GM18907 (cell line): Measurements from ENCODE around the gene AZU1.
"Not testable (repeated sequence)": the region's sequence is repeated elsewhere in the genome, so short reads cannot be mapped to it uniquely, and the experiment has no call there.

Experiments
- ATAC-seq: cut with Tn5 transposase; IDR thresholded peaks from one replicate; pipeline ENCODE4 v1.9.1; 2021; ENCODE audit warnings: mild to moderate bottlenecking, moderate library complexity; ENCODE audit not compliant: unreplicated experiment

The AZU1 gene

GRCh38 chr19:807627-808422 lies 19.8 kb upstream of the AZU1 start:
- ATAC-seq = no peak

GRCh38 chr19:808423-808775 lies 19.2 kb upstream of the AZU1 start:
- no peak for ATAC-seq

GRCh38 chr19:810077-810855 lies 17.4 kb upstream of the AZU1 start:
- no peak for ATAC-seq

GRCh38 chr19:810883-811489 lies 16.7 kb upstream of the AZU1 start:
- ATAC-seq = no peak

GRCh38 chr19:811506-812048 lies 16.1 kb upstream of the AZU1 start:
- ATAC-seq = no peak

GRCh38 chr19:812049-812746 lies 15.4 kb upstream of the AZU1 start:
- ATAC-seq = no peak

- no peak for ATAC-seq
These were observed 14.9 kb upstream of the AZU1 start for GRCh38 chr19:812747-813218.

- no peak for ATAC-seq
These were observed 14.2 kb upstream of the AZU1 start for GRCh38 chr19:813219-814151.

GRCh38 chr19:814152-815078 lies 13.2 kb upstream of the AZU1 start:
- ATAC-seq = no peak

- no peak for ATAC-seq
These were observed 12.4 kb upstream of the AZU1 start for GRCh38 chr19:815079-815774.

- ATAC-seq = no peak
These were observed 11.7 kb upstream of the AZU1 start for GRCh38 chr19:815775-816499.

GRCh38 chr19:816500-816857 lies 11.2 kb upstream of the AZU1 start:
- ATAC-seq = no peak

GRCh38 chr19:820212-820611 lies 7.4 kb upstream of the AZU1 start:
- not testable (repeated sequence) for ATAC-seq

GRCh38 chr19:821231-821824 lies 6.3 kb upstream of the AZU1 start:
- ATAC-seq = no peak

GRCh38 chr19:821825-822503 lies 5.7 kb upstream of the AZU1 start, which contains the start of gene PLPPR3:
Gene PLPPR3, minus strand, starts transcription at chr19:821955. Its CDS starts 396 bp downstream, at chr19:821559.
- ATAC-seq = no peak

- ATAC-seq = no peak
These were observed 4.0 kb upstream of the AZU1 start for GRCh38 chr19:823565-824121.
